ENCODE results near the gene CCDC27. TPM values are rescaled to one million over a fixed set of nuclear protein-coding genes. Genes with fewer than 3 reads are reported as not detected.

CCDC27 gene
- total RNA-seq, 1 donor from 2014 or later: not detected

DNA sequence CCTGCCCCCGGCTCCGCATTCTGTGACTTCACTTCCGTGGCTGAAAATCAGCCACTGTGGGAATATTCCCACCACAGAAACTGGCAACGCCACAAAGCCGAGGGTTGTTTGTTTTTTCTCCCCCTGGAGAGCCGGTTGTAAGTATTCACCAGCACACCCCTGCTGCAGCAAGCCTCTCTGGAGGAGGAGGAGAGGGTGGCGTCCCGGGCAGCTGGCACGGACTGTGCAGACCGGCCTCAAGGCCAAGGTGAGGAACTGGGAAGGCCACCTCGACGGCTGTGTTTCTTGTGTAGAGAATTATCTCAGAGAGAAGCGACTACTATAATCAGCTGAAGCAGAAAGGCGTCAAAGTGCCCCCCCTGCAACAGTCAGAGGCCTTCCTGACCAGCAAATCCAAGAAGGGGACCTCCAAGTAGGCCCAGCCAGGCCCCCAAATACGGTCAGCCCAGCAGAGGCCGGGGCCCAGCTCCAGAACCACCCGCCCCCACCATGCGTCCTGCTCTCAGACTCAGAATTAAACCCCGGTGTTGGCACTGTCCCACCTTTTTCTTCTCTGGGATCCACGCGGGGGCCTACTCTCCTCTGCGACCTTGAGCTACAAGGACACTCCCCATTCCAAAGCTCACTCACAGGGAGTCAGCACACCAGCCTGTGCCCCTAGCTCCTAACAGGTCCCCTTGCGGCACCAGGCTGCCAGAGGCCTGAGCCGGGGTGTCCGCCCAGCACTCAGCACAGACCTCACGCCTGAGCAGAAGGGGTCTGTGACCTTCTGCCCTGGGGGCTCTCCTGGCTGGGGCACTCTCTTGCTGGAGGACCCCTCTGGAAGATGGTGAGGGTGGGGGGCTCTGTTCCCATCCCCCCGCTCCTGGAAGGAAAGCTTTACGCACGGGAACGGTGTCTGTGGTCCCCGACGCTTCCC lies 19.1 kb downstream of the CCDC27 start:
- Histone ChIP-seq H3K4me2 (ENCODE audit: low read length) (peak overlapping the region; percentile 83), H2AFZ (ENCODE audit: low read depth, low read length) (peak overlapping the region; percentile 87), H3K79me2 (ENCODE audit: insufficient read depth, low read length) (no peaks in the 10 kb centered on the region), H3K9me3 (ENCODE audit: insufficient read depth, low read depth, low read length) (no peaks in the 10 kb centered on the region), H3K36me3 (ENCODE audit: insufficient read depth, low read length) (no peaks in the 10 kb centered on the region), H4K20me1 (ENCODE audit: insufficient read depth, low read length) (no peaks in the 10 kb centered on the region), H3K4me1 (ENCODE audit: insufficient read depth, low read length) (peaks cover 18% of the 10 kb centered on the region), H3K4me3 (ENCODE audit: insufficient read depth, low read depth, low read length) (peak overlapping the region; percentile 55), H3K27me3 (ENCODE audit: insufficient read depth, low read length) (no peaks in the 10 kb centered on the region), H3K27ac (ENCODE audit: low read depth, low read length) (no peak overlapping the region), H3K9ac (ENCODE audit: low read length) (peak overlapping the region; percentile 43)
- no peaks in the 10 kb centered on the region for H3K36me3 Mint-ChIP-seq (ENCODE audit: low read depth, unreplicated experiment)
- H3K4me1 Mint-ChIP-seq (ENCODE audit: low read depth, unreplicated experiment): peaks cover 6% of the 10 kb centered on the region
- H3K9me3 Mint-ChIP-seq (ENCODE audit: unreplicated experiment): no peaks in the 10 kb centered on the region
- H3K4me3 Mint-ChIP-seq (ENCODE audit: unreplicated experiment): peak overlapping the region; percentile 74
- TF ChIP-seq EZH2 (IDR thresholded peaks at IDR 0.05; ENCODE audit: insufficient read depth, low read length): no peak
- TF ChIP-seq CTCF (IDR thresholded peaks at IDR 0.05; ENCODE audit: insufficient read depth, low read depth, low read length): no peak
- peaks cover 12% of the 10 kb centered on the region for H3K27me3 Mint-ChIP-seq (ENCODE audit: low read depth, unreplicated experiment)
- no peak for DNase-seq (ENCODE audit: low read depth)
- FAIRE-seq: no peak
- no peak overlapping the region for H3K27ac Mint-ChIP-seq (ENCODE audit: unreplicated experiment)

DNA sequence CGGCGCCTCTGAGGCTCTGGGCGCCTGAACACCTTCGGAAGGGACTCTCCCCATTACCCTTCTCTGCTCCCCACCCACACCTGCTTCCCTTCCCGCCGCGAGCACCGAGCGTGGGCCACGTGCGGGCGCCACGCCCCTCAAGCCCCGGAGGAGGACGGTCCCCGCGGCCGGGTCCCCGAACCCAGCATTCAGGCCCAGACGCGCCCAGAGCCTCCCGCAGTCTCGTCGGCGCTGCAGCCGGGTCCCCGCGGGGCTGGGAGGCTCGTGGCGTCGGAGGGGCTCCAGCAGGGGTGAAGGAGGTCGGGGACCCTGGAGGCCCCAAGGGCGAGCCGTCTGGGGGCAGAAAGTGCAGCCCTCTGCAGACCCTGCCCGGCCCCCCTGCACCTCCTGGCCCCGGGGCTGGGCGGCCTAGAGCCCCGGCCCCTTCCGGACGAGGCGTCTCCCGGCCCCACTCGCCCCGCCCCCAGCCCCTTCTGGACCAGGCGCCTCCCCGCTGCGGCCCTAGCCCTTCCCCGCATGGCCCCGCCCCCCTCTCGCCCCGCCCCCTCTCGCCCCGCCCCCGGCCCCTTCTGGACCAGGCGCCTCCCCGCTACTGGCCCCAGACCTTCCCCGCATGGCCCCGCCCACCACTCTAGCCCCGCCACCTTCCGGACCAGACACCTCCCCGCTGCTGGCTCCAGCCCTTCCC lies 19.9 kb downstream of the CCDC27 start:
- peak overlapping the region; percentile 87 for H2AFZ ChIP-seq (ENCODE audit: low read depth, low read length)
- peak overlapping the region; percentile 83 for H3K4me2 ChIP-seq (ENCODE audit: low read length)
- Mint-ChIP-seq H3K4me1 (ENCODE audit: low read depth, unreplicated experiment) (peaks cover 6% of the 10 kb centered on the region), H3K36me3 (ENCODE audit: low read depth, unreplicated experiment) (no peaks in the 10 kb centered on the region), H3K27ac (ENCODE audit: unreplicated experiment) (no peak overlapping the region), H3K27me3 (ENCODE audit: low read depth, unreplicated experiment) (peaks cover 10% of the 10 kb centered on the region), H3K4me3 (ENCODE audit: unreplicated experiment) (peak overlapping the region; percentile 74), H3K9me3 (ENCODE audit: unreplicated experiment) (no peaks in the 10 kb centered on the region)
- H3K36me3 ChIP-seq (ENCODE audit: insufficient read depth, low read length): no peaks in the 10 kb centered on the region
- no peak for TF ChIP-seq CTCF (IDR thresholded peaks at IDR 0.05; ENCODE audit: insufficient read depth, low read depth, low read length)
- no peak for TF ChIP-seq EZH2 (IDR thresholded peaks at IDR 0.05; ENCODE audit: insufficient read depth, low read length)
- no peaks in the 10 kb centered on the region for H3K27me3 ChIP-seq (ENCODE audit: insufficient read depth, low read length)
- H3K4me1 ChIP-seq (ENCODE audit: insufficient read depth, low read length): peaks cover 18% of the 10 kb centered on the region
- no peak overlapping the region for H3K27ac ChIP-seq (ENCODE audit: low read depth, low read length)
- H3K4me3 ChIP-seq (ENCODE audit: insufficient read depth, low read depth, low read length): peak overlapping the region; percentile 55
- H3K9ac ChIP-seq (ENCODE audit: low read length): peak overlapping the region; percentile 43
- no peaks in the 10 kb centered on the region for H3K9me3 ChIP-seq (ENCODE audit: insufficient read depth, low read depth, low read length)
- peak; percentile 49 for DNase-seq (ENCODE audit: low read depth)
- H3K79me2 ChIP-seq (ENCODE audit: insufficient read depth, low read length): no peaks in the 10 kb centered on the region
- H4K20me1 ChIP-seq (ENCODE audit: insufficient read depth, low read length): no peaks in the 10 kb centered on the region
- FAIRE-seq: no peak
